CD14-positive monocyte (primary cell): ENCODE results near the gene CACNB4. TPM values are rescaled to one million over a fixed set of nuclear protein-coding genes. Genes with fewer than 3 reads are reported as not detected.

ENCODE experiments used
- DNase-seq, 3 donors: peaks; one replicate each; pipeline ENCODE4 v3.0.0-alpha.2; 2011 to 2022
- H2AFZ ChIP-seq: 2 replicates; pipeline ENCODE4 v1.6.0; 2012; ENCODE audit warnings: mild to moderate bottlenecking, low read depth, low read length, inconsistent platforms; ENCODE audit not compliant: insufficient read depth, poor library complexity, severe bottlenecking
- H3K27ac ChIP-seq, 2 donors: 1 replicate in 1 of 2; 2 replicates in 1 of 2; pipeline ENCODE4 v1.5.1; 2012 to 2013; ENCODE audit warnings: low read length in 2 of 2, control low read depth in 1 of 2, inconsistent platforms in 1 of 2, low read depth in 1 of 2, mild to moderate bottlenecking in 1 of 2
- H3K27me3 ChIP-seq, 2 donors: one replicate each; pipeline versions ENCODE4 v1.6.0 to v1.6.1; 2011 to 2013; ENCODE audit warnings: low read length in 2 of 2; ENCODE audit not compliant: control insufficient read depth in 2 of 2, insufficient read depth in 2 of 2
- H3K36me3 ChIP-seq, 2 donors: replicated peaks in 1 of 2; 1 replicate in 1 of 2; 2 replicates in 1 of 2; pipeline versions ENCODE4 v1.5.1 to v1.6.1; 2012 to 2013; ENCODE audit warnings: low read length in 2 of 2, control low read depth in 1 of 2, inconsistent platforms in 1 of 2, mild to moderate bottlenecking in 1 of 2; ENCODE audit not compliant: insufficient read depth in 2 of 2, control insufficient read depth in 1 of 2
- H3K4me1 ChIP-seq, 2 donors: 1 replicate in 1 of 2; 2 replicates in 1 of 2; pipeline versions ENCODE4 v1.5.1 to v1.6.1; 2012 to 2013; ENCODE audit warnings: low read length in 2 of 2, control low read depth in 1 of 2, inconsistent platforms in 1 of 2, mild to moderate bottlenecking in 1 of 2, moderate library complexity in 1 of 2; ENCODE audit not compliant: insufficient read depth in 2 of 2, control insufficient read depth in 1 of 2
- H3K4me2 ChIP-seq: replicated peaks from 2 replicates; pipeline ENCODE3; 2012; ENCODE audit warnings: low read length, moderate library complexity, mild to moderate bottlenecking; ENCODE audit not compliant: poor library complexity, severe bottlenecking; ENCODE audit errors: extremely low read depth
- H3K4me3 ChIP-seq, 3 experiments: fragments of 200-600 bp in 1 of 3; sonication (generic) in 1 of 3; replicated peaks in 1 of 3; 1 replicate in 2 of 3; 2 replicates in 1 of 3; pipeline ENCODE4 v1.5.1; 2011 to 2013; ENCODE audit warnings: low read length in 3 of 3, mild to moderate bottlenecking in 3 of 3, control low read depth in 2 of 3, low read depth in 2 of 3, inconsistent platforms in 1 of 3, moderate library complexity in 1 of 3
- H3K79me2 ChIP-seq: 2 replicates; pipeline ENCODE4 v1.6.0; 2012; ENCODE audit warnings: mild to moderate bottlenecking, control low read depth, inconsistent platforms, low read length, moderate library complexity; ENCODE audit not compliant: insufficient read depth
- H3K9ac ChIP-seq: 2 replicates; pipeline ENCODE4 v1.6.0; 2017; ENCODE audit warnings: low read length, mild to moderate bottlenecking; ENCODE audit not compliant: insufficient read depth, poor library complexity, severe bottlenecking
- H3K9me3 ChIP-seq, 2 donors: replicated peaks in 1 of 2; 1 replicate in 1 of 2; 2 replicates in 1 of 2; pipeline versions ENCODE4 v1.5.1 to v1.6.1; 2012 to 2013; ENCODE audit warnings: low read length in 2 of 2, control low read depth in 1 of 2; ENCODE audit not compliant: control insufficient read depth in 1 of 2, insufficient read depth in 1 of 2
- H4K20me1 ChIP-seq: 2 replicates; pipeline ENCODE4 v1.6.0; 2012; ENCODE audit warnings: mild to moderate bottlenecking, low read length, control low read depth, moderate library complexity; ENCODE audit not compliant: insufficient read depth
- H3K27ac Mint-ChIP-seq, 7 donors: one replicate each; pipeline ENCODE4 v1.8.0; 2020; ENCODE audit warnings: mild to moderate bottlenecking in 7 of 7, mixed read lengths in 7 of 7, moderate library complexity in 6 of 7, inconsistent platforms in 2 of 7
- H3K27me3 Mint-ChIP-seq, 3 donors: one replicate each; pipeline ENCODE4 v1.8.0; 2021 to 2022; ENCODE audit warnings: low read depth in 3 of 3, mild to moderate bottlenecking in 3 of 3, mixed read lengths in 3 of 3, moderate library complexity in 3 of 3, inconsistent platforms in 1 of 3
- H3K36me3 Mint-ChIP-seq, 2 donors: one replicate each; pipeline ENCODE4 v1.8.0; 2020; ENCODE audit warnings: mixed read lengths in 2 of 2, inconsistent platforms in 1 of 2, mild to moderate bottlenecking in 1 of 2
- H3K4me1 Mint-ChIP-seq: one replicate; pipeline ENCODE4 v1.8.0; 2020; ENCODE audit warnings: mild to moderate bottlenecking, mixed read lengths
- H3K4me3 Mint-ChIP-seq, 2 donors: one replicate each; pipeline ENCODE4 v1.8.0; 2020; ENCODE audit warnings: mild to moderate bottlenecking in 2 of 2, mixed read lengths in 2 of 2, moderate library complexity in 1 of 2
- H3K9me3 Mint-ChIP-seq, 7 donors: one replicate each; pipeline ENCODE4 v1.8.0; 2020 to 2022; ENCODE audit warnings: mixed read lengths in 7 of 7, mild to moderate bottlenecking in 6 of 7, moderate library complexity in 6 of 7, inconsistent platforms in 2 of 7
- CTCF ChIP-seq: fragments of 200-600 bp; IDR thresholded peaks from one replicate; pipeline ENCODE4 v1.8.0; 2022; ENCODE audit warnings: antibody characterized with exemption, mild to moderate bottlenecking
- WGBS: methylation state at CpG from one replicate; pipeline ENCODE4 v1.1.5; 2013; ENCODE audit warnings: missing lambda C conversion rate; ENCODE audit not compliant: insufficient coverage; 5-methylcytosine and 5-hydroxymethylcytosine counted together
- intact Hi-C, 2 donors: fragments of 100-400 bp; cut with micrococcal nuclease; formaldehyde crosslinking; loops; one replicate each; pipeline versions ENCODE4 v1.15.0 to v1.15.1; 2023
- polyA plus RNA-seq, 3 donors: library from polyadenylated mRNA; depleted of rRNA in 1 of 3; unstranded in 2 of 3; stranded (reverse) in 1 of 3; fragments of 300-500 nt in 2 of 3; fragments of >200 nt in 1 of 3; fragmentation: Illumina TruSeq in 2 of 3; gene quantifications; 1 replicate in 2 of 3; 2 replicates in 1 of 3; pipeline ENCODE4 v1.2.3, GENCODE V29; 2012 to 2021

Gene CACNB4
- polyA plus RNA-seq, 3 donors: 0.44 to 1.9 (median 1.1) TPM

DNA sequence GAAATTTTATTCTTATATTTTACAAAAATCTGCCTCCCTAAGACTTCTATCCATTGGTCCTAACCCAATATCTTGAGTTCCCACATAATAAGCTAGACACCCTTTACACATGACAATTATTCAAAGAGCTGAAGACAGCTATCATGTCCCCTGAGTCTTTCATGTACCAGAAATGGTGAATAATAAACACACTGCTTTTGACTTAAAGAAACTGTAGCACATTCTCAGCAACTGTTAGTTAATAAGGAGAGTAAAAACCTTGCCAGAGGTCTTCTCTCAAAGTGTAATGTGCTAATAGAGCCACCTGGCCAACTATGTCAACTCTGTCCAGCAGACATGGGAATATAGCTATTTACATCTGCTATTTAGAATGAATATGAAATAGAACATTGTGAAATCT, 160.9 kb downstream of the CACNB4 start:
- no peak overlapping the region for H3K27ac Mint-ChIP-seq
- no peaks in the 10 kb centered on the region for H3K79me2 ChIP-seq
- peaks cover 11% of the 10 kb centered on the region for H3K4me1 Mint-ChIP-seq
- H2AFZ ChIP-seq: no peak overlapping the region
- intact Hi-C loops: no loop called here
- H3K36me3 ChIP-seq: no peaks in the 10 kb centered on the region
- H3K27me3 Mint-ChIP-seq: no peaks in the 10 kb centered on the region
- H3K9me3 Mint-ChIP-seq: peaks cover 2 to 11% (median 8%) of the 10 kb centered on the region in 7 donors
- H3K36me3 Mint-ChIP-seq: peaks cover 0 to under 1% of the 10 kb centered on the region in 2 donors
- no peaks in the 10 kb centered on the region for H4K20me1 ChIP-seq
- no peak for TF ChIP-seq CTCF
- no peaks in the 10 kb centered on the region for H3K27me3 ChIP-seq
- no peak overlapping the region for H3K27ac ChIP-seq
- peaks cover 10 to 11% of the 10 kb centered on the region in 2 donors for H3K9me3 ChIP-seq
- H3K4me1 ChIP-seq: no peaks in the 10 kb centered on the region
- DNase-seq: no peak
- H3K4me3 ChIP-seq: no peak overlapping the region
- H3K9ac ChIP-seq: no peak overlapping the region
- no peak overlapping the region for H3K4me2 ChIP-seq
- H3K4me3 Mint-ChIP-seq: no peak overlapping the region

DNA sequence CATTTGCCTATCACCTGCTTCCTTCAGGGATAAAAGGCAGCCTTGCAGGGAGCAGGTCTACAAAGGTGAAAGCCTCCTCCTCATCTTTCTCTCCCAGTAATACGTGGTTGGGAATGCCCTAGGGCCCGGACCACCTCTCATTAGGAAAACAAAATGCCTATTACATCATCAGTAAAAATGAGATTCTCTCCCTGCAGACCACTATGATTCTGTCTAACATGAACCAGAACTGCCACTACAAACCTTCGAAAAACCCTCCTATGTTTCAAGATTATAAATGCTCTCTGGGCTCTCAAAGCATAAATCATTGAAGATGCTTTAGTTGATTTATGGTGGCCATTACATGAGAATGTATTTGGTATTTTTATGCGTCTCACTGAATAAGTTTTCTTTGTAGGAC, 162.2 kb downstream of the CACNB4 start:
- Mint-ChIP-seq H3K9me3 (no peaks in the 10 kb centered on the region), H3K4me3 (no peak overlapping the region), H3K36me3 (no peaks in the 10 kb centered on the region), H3K27me3 (peaks cover 0 to 1% (median 0%) of the 10 kb centered on the region in 3 donors), H3K4me1 (peaks cover 8% of the 10 kb centered on the region), H3K27ac (no peak overlapping the region)
- Histone ChIP-seq H3K4me3 (no peak overlapping the region), H3K79me2 (no peaks in the 10 kb centered on the region), H3K4me1 (no peaks in the 10 kb centered on the region), H3K27ac (no peak overlapping the region), H3K27me3 (no peaks in the 10 kb centered on the region), H3K9me3 (peaks cover 0 to under 1% of the 10 kb centered on the region in 2 donors), H4K20me1 (no peaks in the 10 kb centered on the region), H3K4me2 (no peak overlapping the region), H2AFZ (no peak overlapping the region), H3K9ac (no peak overlapping the region), H3K36me3 (no peaks in the 10 kb centered on the region)
- no peak for TF ChIP-seq CTCF
- DNase-seq: no peak
- 100% methylated on average over 2 of the region's 4 CpGs for WGBS
- intact Hi-C loops: no loop called here
